Epidermal melanocyte (primary cell): Measurements from ENCODE around the gene ACP2.
"Not testable (repeated sequence)": the region's sequence is repeated elsewhere in the genome, so short reads cannot be mapped to it uniquely, and the experiment has no call there.

Experiments used
- DNase-seq: peaks from one replicate; pipeline ENCODE4 v3.0.0; 2011; ENCODE audit warnings: low spot score; ENCODE audit not compliant: insufficient read length

Gene ACP2

DNA sequence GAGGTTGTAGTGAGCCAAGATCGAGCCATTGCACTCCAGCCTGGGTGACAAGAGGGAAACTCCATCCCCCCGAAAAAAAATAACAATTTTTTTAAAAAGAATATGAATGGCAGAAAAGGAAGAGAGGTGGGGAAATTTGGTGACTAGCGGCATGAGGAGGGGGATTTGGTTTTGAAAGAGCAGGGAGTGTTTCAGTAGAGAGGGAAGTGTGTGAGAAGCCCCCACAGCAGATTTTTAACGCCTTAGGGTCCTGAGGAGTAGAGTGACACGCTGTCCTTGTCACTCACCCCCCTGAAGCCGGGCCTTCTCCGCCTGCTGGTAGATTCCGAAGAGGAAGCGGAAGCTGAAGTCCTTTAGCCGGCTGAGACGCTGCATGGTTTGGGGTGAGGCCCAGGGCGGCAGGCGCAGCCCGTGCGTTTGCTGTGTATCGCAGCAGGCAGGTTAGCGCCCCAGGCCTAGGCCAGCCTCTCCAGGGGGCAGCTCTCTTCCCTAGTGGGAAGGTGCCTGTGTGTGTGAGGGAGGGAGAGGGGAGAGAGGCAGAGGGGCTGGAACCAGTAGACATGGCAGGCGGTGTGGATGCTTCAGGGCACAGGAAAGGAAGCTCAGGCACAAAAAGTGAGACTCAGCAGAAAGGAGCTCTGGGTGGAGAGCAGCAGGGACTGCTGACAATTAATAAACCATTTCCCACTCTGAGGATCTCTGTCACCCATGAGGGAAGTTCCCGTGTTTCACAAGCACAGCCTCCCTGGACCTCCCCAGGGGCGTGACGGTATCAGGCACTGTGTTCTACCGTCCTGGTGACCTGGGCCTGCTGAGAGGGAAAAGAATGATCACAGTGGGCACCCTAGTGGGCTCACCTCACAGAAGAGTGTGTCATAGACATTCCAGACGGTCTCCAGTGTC, 3.9 kb downstream of the ACP2 start:
- no peak for DNase-seq

DNA sequence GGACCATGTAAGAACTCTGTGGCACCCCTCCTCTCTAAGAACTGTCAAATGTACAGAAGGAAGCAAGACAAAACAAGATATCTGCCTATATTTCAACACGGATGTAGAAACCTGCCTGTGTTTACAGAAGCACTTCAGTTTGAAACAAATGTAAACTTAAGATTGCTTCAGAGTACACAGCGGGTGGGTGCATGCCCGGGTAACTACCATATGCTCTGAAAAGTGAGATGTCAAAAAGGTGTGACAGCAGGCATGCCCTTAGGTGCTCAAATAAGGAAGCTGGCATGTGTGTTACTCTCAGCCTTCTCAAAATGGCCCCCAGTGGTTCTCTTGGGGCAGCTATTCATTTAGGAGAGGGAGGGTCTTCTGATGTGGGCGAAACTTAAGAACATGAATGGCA, 5.2 kb downstream of the ACP2 start:
- no peak for DNase-seq

DNA sequence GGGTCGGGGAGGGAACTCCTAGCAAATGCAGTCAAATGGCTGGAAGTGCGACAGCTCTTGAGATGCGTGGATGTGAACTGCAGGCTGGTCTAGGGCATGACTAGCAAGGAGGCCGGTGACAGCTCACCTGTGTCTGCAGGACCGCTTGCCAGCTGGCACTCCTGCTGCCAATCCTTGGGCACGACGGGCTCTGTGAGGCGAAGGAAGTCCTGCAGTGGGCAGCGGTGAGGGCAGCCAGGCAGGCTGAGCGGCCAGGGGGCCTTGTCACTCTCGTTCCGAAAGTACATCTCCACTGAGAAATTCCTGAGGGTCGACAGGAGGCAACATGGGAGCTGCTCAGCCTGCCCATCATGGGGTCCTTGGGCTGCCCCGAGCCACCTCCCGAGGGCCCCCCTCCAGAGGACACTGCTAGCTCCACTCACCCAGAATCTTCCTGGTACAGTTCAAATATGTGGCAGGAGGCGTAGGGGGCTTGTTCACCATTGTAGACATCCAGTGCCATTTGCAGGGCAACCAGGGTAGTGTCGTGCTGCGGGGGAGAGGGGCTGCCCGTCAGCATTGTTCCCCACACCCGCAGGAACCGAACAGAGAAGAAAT, 5.9 kb downstream of the ACP2 start:
- no peak for DNase-seq

DNA sequence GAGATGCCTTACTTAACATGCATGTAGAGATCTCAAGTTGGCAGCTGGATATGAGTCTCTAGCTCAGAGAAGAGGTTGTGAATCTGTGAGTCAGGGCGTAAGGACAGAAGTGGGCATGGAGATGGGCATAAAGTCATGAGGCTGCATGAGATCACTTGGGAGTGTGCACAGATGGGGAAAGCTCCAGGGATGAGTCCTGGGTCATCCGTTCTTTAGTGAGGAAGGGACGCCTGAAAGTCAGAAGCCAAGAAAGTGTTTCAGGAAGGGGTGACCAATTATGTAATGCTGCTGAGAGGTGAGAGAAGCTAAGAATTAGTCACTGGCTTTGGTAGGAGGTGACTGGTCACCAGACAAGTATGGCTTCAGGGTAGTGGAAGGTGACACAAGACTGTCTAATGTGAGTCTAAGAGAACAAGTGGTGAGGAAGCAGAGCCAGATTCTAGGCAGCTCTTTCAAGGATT, 6.7 kb downstream of the ACP2 start:
- no peak for DNase-seq

DNA sequence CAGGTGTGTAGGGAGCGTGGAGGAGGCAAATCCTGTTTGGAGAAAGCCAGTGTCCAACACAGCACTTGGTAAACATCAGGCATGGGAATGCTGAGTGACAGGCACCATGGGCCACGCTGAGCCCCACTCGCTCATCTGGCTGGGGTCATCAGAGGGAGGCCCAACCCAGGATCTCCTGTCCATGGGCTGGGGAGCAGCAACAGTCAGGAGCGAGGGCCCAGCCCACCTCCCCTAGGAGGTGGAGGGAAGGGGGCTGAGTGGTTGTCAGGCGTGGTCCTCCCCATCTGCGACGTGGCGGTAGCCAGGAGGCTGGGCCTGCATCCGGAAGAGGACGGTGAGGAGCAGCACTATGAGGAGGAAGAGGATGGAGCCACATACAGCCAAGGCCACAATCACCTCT, 8.8 kb downstream of the ACP2 start:
- no peak for DNase-seq

DNA sequence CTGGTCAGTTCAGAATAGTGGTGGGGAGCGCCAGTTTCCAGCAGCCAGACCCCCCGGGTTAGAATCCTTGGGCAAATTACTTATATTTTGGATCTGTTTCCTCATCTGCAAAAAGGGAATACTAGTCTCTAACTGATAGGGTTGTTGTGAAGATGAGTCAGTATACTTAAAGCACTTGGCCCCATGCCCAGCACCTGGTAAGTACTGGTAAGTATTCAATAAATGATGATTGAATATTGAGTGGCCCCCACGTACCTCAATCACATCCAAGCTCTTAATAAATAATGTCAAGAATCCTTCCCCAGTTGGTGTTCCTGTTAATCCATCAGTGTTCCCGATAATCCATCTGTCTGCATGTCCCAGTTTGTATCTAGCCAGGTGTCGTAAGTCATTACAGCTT, 12.1 kb downstream of the ACP2 start:
- no peak for DNase-seq

DNA sequence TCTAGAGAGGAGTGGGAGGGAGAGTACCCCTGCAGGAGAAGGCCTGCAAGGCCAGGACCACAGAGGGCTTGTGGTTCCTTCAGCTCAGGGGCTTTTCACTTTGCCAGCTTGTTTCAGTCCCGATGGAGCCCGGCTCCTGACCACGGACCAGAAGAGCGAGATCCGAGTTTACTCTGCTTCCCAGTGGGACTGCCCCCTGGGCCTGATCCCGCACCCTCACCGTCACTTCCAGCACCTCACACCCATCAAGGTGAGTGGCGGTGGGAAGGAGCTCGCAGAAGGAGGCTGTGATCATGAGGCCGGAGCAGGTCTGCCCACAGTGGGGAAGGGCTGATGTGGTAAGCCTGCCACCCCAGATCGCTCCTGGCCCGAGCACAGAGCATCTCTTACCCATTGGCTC, 13.5 kb downstream of the ACP2 start:
- no peak for DNase-seq

DNA sequence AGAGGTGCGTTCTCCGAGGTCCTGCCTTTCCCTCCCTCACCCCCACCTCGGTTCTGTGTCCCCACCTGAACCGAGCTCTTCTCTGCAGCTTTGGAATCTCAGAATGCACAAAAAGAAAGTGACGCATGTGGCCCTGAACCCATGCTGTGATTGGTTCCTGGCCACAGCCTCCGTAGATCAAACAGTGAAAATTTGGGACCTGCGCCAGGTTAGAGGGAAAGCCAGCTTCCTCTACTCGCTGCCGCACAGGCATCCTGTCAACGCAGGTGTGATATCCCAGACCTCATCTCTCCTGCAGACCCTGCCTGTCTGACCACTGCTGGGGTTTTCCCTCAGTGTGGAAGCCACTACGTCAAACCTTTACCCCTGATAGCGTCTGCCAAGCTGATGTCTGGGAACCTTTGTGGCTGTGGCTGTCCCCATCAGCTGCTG, 13.9 kb downstream of the ACP2 start:
- DNase-seq = no peak

DNA sequence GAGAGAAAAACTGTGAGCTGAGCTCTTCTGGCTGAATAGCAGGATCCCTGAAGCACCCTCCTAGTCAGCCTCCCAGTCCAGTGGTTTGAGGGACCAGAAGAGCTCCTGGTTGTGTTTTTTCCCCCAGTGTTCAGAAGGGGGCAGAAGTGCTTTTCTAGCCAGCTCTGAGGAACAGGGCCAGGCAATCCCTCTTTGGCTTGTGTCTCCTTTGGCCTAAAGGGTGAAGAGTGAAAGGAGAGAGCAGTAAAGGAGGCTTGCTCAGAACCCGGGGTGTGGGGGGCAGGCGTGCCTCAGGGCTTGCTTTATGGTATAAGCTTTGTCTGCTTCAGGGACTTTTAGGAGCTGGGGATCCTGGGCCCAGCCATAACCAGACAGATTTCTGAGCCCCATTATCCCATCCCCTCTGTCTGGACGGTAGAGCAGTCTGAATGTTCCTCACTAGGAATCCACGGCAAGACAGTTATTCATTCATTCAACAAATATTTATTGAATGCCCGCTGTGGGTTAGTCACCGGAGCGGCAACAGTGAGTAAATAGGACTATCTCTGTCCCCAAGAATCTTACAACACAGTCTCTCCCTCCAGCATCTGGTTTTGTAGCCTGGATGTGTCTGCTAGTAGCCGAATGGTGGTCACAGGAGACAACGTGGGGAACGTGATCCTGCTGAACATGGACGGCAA, 14.5 kb downstream of the ACP2 start:
- DNase-seq = no peak

DNA sequence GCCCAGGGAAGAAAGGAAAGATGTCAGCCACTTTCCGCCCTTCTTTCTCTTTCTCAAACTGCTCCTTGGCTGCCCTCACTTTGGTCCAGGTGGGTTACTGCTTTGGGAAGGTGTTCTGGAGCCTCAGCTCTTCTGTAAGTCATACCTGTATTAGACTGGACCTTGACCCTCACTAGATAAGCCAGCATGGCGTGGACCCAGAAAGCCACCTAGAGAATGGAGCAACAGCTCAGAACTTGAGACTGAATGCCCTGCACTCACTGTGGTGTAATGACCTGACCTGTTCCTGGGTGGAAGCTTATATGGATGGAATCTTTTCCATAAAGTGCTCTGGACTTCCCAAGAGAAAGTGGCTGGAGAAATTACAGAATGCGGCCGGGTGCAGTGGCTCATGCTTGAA, 15.6 kb downstream of the ACP2 start:
- DNase-seq = no peak

DNA sequence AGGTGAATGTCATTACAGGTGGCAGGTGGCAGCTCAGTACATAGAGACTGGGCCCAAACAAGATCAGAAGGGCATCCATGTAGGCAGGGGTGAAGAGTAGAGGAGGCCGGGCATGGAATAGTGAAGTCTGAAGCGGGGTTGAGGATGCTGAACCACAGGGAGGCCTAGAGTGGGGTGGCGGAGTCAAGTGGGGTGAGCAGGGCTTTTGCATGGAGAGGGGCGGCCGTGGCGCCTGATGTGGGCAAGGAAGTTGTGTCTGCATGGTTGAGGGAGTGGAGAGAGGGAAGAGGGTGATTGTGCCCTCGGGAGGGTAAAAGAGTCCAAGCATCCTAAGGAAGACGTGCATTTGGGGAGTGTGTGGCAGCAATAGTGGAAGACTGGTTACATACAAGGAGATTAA, 19.5 kb downstream of the ACP2 start:
- DNase-seq = no peak

DNA sequence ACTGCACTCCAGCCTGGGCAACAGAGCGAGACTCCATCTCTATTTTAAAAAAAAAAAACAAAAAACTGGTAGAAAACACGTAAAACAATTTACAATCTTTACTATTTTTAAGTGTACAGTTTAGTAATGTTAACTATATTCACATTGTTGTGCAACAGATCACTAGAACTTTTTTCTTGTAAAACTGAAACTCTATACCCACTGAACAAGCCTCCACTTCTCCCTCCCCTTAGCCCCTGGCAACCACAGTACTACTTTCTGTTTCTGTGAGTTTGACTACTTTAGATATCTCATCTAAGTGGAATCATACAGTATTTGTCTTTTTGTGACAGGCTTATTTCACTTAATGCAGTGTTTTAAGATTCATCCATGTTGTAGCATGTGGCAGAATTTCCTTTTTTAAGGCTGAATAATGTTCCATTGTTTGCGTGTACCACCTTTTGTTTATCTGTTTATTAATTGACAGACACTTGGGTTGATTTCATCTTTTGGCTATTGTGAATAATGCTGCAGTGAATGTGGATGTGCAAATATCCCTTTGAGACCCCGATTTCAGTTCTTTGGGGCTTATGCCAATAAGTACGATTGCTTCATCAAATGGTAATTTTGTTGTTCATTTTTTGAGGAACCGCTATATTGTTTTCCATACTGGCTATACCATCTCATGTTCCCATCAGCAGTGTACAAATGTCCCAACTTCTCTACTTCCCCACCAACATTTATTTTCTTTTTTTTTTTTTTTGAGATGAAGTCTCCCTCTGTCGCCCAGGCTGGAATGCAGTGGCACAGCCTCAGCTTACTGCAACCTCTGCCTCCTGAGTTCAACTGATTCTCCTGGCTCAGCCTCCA, 22.8 kb downstream of the ACP2 start:
- DNase-seq = no peak

DNA sequence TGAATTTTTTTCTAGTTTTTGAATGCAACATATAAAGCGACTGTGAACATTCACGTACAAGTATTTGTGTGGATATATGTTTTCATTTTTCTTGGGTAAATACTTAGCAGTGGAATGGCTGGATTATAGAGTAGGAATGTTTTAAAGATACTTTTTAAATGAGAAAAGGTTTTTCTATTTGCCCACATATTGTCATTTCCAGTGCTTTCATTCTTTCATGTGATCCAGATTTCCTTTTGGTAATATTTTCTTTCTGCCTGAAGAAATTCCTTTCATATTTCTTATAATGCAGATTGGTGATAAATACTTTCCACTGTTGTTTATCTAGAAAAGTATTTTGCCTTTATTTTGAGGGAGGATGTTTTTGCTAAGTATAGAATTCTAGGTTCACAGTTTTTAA, 25.9 kb downstream of the ACP2 start:
- DNase-seq = no peak

DNA sequence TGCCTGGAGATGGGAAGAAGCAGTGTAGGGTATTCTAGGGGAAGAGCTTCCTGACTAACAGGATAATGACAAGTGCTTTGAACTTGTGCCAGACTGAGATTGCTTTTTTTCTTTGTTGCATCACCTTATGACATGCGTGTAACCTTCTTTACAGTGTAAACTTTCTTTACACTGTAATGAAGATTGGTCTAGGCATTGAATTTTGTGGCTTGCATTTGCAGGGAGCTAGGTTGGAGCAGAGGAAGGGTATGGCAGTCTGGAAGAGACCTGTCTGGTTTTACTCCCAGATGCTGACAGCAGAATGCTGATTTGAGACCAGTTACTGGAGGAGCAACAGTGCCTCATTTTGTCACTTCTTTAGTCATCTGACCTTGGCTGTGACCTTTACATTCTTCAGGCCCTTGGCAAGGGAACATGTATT, 28.2 kb downstream of the ACP2 start:
- DNase-seq = no peak

DNA sequence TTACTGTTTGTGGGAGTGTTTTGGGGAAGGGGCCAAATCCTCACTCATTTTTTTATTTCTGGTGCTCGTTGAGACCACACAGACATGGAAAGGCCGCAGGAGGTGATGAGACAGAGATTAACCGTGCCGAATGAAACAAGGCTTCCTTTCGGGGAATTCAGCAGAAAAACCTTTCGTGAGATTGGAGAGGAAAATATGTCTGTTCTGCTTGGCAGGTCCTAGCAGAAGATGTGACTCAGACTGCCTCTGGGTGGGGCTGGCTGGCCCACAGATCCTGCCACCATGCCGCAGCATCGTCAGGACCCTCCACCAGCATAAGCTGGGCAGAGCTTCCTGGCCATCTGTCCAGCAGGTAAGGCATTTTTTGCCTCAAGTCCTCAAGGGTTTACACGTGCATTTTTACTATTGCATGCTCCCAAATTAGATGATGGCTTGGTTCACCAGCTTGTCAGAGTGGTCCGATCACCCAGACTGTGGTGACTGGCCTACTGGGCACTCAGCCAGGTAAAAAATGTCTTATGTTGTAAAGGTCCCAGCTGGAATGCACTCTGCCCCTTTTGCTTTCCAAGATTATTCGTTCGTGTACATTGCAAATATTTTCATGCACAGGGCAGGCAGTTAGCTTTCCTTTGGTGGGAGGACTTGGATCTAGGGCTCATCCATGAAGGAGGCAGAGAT, 32.4 kb downstream of the ACP2 start:
- DNase-seq = no peak

DNA sequence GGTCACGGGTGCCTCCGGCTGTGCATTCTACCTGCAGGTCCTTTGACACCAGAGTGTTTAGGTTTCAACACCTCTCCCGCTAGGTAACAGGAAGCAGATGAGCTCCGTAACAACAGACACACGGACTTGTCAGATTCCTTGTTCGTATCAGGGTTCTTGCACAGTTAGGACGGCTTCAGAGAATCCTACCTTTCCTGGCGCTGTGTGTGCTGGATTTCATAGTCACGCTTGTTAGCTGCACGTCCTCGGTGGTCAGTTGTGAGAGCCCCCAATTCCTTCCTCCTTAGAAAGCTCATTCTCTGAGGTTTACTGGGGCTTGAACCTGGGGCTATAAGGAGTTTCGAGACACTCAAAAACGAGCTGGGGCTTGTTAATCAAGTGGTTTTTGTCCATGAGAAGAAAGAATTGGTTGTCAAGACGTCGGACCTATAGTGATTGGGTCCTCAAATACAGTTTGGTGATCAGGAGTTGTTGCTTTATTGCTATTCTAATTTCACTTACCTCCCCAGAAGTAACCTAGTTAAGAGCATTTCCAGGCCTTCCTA, 33.2 kb downstream of the ACP2 start:
- DNase-seq = no peak

DNA sequence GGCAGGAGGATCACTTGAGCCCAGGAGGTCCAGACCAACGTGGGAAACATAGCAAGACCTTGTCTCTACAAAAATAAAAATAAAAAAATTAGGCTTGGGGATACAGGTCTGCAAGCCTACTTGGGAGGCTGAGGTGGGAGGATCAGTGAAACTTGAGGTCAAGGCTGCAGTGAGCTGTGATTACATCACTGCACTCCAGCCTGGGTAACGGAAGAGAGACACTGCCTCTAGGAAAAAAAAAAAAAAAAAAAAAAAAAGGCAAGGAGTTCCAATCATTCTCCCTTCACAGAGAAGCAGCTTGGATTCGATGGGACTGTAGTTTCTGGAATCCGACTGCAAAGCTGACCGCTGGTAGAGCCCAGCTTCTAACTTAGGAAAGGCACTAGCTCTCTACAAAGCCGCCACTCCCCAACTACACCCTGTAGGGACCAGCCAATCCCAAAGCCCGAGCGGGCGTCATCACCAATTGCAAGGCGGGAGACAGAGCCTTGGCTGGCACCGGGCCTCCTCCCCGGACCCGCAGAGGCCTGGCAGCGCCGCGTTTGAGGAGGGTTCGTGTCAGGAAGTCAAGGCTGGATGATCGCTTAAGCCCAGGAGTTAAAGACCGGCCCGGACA, 34.6 kb downstream of the ACP2 start:
- DNase-seq = peak; percentile 92

DNA sequence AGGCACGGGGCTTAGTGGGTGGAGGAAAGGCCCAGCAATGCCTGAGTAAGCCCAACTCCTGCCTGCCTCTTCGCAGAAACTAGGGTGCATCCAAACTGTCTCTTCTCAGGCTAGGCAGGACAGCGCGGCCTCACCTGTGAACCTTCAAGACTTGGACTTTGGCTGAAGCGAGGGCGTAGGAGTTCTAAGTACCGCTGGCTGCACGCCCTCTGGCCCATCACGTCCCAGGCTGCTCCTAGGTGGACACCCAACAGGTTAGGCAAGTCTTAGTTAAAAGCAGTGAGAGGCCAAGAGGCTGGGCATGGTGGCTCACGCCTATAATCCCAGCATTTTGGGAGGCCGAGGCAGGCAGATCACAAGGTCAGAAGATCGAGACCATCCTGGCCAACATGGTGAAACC, 35.7 kb downstream of the ACP2 start:
- DNase-seq = no peak

DNA sequence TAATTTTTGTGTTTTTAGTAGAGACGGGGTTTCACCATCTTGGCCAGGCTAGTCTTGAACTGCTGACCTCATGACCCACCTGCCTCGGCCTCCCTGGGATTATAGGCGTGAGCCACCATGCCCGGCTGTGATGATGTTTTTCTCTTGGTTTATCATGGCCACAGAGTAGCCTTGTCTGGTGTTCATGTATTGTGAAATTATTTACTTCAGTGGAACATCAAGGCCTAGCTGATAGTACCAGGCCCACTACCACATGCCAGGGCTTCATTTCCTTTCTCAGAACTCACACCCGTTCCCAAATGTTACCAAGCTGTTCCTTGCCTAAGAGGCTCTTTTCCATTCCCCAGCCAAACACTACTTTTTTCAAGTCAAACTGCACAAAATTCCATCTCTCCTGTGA, 40.0 kb downstream of the ACP2 start:
- no peak for DNase-seq

DNA sequence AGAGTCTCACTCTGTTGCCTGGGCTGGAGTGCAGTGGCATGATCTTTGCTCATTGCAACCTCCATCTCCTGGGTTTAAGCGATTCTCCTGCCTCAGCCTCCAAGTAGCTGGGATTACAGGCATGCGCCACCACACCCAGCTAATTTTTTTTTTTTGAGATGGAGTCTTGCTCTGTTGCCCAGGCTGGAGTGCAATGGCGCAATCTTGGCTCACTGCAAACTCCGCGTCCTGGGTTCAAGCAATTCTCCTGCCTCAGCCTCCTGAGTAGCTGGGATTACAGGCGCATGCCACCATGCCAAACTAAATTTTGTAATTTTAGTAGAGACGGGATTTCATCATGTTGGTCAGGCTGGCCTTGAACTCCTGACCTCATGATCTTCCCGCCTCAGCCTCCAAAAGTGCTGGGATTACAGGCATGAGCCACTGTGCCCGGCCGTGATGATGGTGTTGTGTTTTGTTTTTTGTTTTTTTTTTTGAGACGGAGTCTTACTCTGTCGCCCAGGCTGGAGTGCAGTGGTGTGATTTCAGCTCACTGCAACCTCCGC, 40.5 kb downstream of the ACP2 start:
- not testable (repeated sequence) for DNase-seq
